ENCODE measurements around the gene TRPT1. TPM values are rescaled to one million over a fixed set of nuclear protein-coding genes. Genes with fewer than 3 reads are reported as not detected.

The TRPT1 gene
- total RNA-seq, 2 experiments from 2014 or later: 33.4 to 37.1 TPM

DNA sequence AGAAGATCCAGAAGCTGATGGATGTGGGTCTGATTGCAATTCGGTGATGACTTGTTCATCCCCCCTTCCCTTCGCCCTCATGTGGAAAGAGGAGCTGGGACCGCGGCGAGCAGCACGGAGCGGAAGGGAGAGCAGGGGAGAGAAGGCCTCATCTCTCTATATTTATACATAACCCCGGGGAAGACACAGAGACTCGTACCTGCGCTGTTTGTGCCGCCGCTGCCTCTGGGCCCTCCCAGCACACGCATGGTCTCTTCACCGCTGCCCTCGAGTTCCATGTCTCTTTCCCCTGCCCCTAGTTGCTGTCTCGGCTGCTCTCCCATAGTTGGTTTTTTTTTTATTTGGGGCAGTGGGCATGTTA, 21.9 kb downstream of the TRPT1 start:
- peaks cover 58% of the 10 kb centered on the region for H3K36me3 Mint-ChIP-seq
- H3K9me3 Mint-ChIP-seq (ENCODE audit: low read depth): no peaks in the 10 kb centered on the region
- no peaks in the 10 kb centered on the region for H3K27me3 Mint-ChIP-seq
- H3K27ac Mint-ChIP-seq: no peak overlapping the region
- peaks cover 42% of the 10 kb centered on the region for H3K4me1 Mint-ChIP-seq
- CTCF ChIA-PET: interaction anchor here (0.6 to 9.6 kb wide), 27 partner anchors 9 to 245 kb away, joined by 3 to 169 read pairs (median 5); partner anchors contain the start of genes BAD, CATSPERZ, DNAJC4 and ESRRA
- no peak overlapping the region for H3K4me3 Mint-ChIP-seq
- no peak for ATAC-seq
- no peak for DNase-seq

DNA sequence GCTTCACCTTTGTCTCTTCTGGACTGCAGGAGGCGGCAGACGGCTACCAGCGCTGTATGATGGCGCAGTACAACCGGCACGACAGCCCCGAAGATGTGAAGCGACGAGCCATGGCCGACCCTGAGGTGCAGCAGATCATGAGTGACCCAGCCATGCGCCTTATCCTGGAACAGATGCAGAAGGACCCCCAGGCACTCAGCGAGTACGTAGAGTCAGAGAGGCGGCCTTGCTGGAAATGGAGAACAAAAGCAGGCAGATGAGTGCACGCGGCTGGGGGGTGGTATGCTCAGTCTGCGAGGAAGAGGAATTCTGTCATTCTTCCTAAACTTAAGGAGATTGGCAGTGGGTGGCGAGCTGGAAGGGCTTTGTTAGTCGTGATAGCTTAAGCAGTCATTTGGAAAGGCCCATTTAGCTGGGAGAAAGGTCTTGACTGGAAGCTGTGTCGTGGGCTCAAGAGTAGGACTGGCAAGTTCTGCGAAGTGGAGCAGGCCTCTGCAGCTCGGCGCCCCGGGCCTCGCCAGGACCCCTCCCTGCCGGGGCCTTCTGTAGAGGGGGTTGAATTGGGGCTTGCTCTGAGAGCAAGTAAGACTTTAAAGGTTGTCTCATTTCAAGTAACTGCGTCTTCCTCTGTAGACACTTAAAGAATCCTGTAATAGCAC, 22.4 kb downstream of the TRPT1 start:
- CTCF ChIA-PET: interaction anchor here (1.0 to 9.6 kb wide), 8 partner anchors 15 to 114 kb away, joined by 5 to 169 read pairs (median 22); partner anchors contain the start of genes CATSPERZ, DNAJC4, ESRRA and NUDT22
- Mint-ChIP-seq H3K4me1 (peaks cover 37% of the 10 kb centered on the region), H3K9me3 (ENCODE audit: low read depth) (no peaks in the 10 kb centered on the region), H3K27me3 (no peaks in the 10 kb centered on the region), H3K4me3 (no peak overlapping the region), H3K36me3 (peaks cover 59% of the 10 kb centered on the region), H3K27ac (no peak overlapping the region)
- DNase-seq: no peak
- no peak for ATAC-seq

GRCh38 chr11:64202992-64203391, 23.0 kb downstream of the TRPT1 start:
- H3K36me3 Mint-ChIP-seq: peaks cover 60% of the 10 kb centered on the region
- DNase-seq (no peak), ATAC-seq (no peak)
- H3K27me3 Mint-ChIP-seq: no peaks in the 10 kb centered on the region
- peaks cover 34% of the 10 kb centered on the region for H3K4me1 Mint-ChIP-seq
- H3K9me3 Mint-ChIP-seq (ENCODE audit: low read depth): no peaks in the 10 kb centered on the region
- no peak overlapping the region for H3K4me3 Mint-ChIP-seq
- CTCF ChIA-PET: interaction anchor here (1.0 to 9.6 kb wide), 5 partner anchors 14 to 129 kb away, joined by 3 to 169 read pairs (median 52); partner anchors contain the start of genes CATSPERZ, ESRRA, PLCB3 and PRDX5
- H3K27ac Mint-ChIP-seq: no peak overlapping the region

- ATAC-seq (no peak), DNase-seq (no peak)
- Mint-ChIP-seq H3K4me3 (no peak overlapping the region), H3K27me3 (no peaks in the 10 kb centered on the region), H3K27ac (peak overlapping the region; percentile 7), H3K9me3 (ENCODE audit: low read depth) (no peaks in the 10 kb centered on the region), H3K4me1 (peaks cover 42% of the 10 kb centered on the region), H3K36me3 (peaks cover 57% of the 10 kb centered on the region)
- CTCF ChIA-PET: interaction anchor here (1.0 to 9.6 kb wide), 4 partner anchors 13 to 102 kb away, joined by 3 to 169 read pairs (median 89); partner anchors contain the start of genes CATSPERZ, DNAJC4, ESRRA and PLCB3
Measured at GRCh38 chr11:64201543-64201942, 24.4 kb downstream of the TRPT1 start.

- no peak overlapping the region for H3K27ac Mint-ChIP-seq
- ATAC-seq (no peak), DNase-seq (no peak)
- H3K36me3 Mint-ChIP-seq: peaks cover 64% of the 10 kb centered on the region
- CTCF ChIA-PET: interaction anchor here (2.1 to 2.3 kb wide), 2 partner anchors 13 to 102 kb away, joined by 5 to 7 read pairs; partner anchors contain the start of gene STIP1
- peaks cover 30% of the 10 kb centered on the region for H3K4me1 Mint-ChIP-seq
- no peak overlapping the region for H3K4me3 Mint-ChIP-seq
- no peaks in the 10 kb centered on the region for H3K27me3 Mint-ChIP-seq
- no peaks in the 10 kb centered on the region for H3K9me3 Mint-ChIP-seq (ENCODE audit: low read depth)
Measured at GRCh38 chr11:64198511-64198910, 27.5 kb downstream of the TRPT1 start.

GRCh38 chr11:64196626-64197025, 29.4 kb downstream of the TRPT1 start:
- Mint-ChIP-seq H3K27ac (no peak overlapping the region), H3K4me3 (no peak overlapping the region), H3K4me1 (peaks cover 29% of the 10 kb centered on the region), H3K9me3 (ENCODE audit: low read depth) (no peaks in the 10 kb centered on the region), H3K27me3 (no peaks in the 10 kb centered on the region), H3K36me3 (peaks cover 57% of the 10 kb centered on the region)
- ATAC-seq (no peak), DNase-seq (no peak)
- CTCF ChIA-PET: interaction anchor here (1.5 to 2.3 kb wide), 3 partner anchors 11 to 104 kb away, joined by 3 to 7 read pairs (median 5); partner anchors contain the start of genes NUDT22 and STIP1

DNA sequence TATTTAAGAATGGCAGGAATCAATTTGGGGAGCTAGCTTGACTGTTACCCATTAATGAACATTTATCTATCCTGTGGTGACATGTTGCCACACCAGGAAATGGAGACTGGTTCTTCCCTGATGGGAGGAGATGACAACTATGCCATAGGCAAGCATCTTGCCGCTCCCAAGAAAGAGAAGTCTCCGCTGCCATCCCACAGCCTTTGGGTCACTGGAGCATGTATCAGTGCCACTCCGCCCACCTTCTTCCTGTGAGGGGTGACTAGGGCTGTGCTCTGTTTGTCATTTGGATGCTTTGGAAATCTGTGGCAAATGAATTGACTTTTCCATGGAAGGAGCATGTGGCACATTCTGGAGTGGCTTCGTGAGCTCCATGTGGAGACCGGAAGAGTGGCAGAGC, 33.6 kb downstream of the TRPT1 start:
- ATAC-seq (no peak), DNase-seq (no peak)
- H3K9me3 Mint-ChIP-seq (ENCODE audit: low read depth): no peaks in the 10 kb centered on the region
- no peak overlapping the region for H3K27ac Mint-ChIP-seq
- H3K36me3 Mint-ChIP-seq: peaks cover 52% of the 10 kb centered on the region
- H3K4me3 Mint-ChIP-seq: no peak overlapping the region
- no peaks in the 10 kb centered on the region for H3K27me3 Mint-ChIP-seq
- peaks cover 42% of the 10 kb centered on the region for H3K4me1 Mint-ChIP-seq
- CTCF ChIA-PET: interaction anchor here (1.1 to 11.0 kb wide), 2 partner anchors 11 to 54 kb away, joined by 3 to 126 read pairs; partner anchors contain the start of gene FERMT3

DNA sequence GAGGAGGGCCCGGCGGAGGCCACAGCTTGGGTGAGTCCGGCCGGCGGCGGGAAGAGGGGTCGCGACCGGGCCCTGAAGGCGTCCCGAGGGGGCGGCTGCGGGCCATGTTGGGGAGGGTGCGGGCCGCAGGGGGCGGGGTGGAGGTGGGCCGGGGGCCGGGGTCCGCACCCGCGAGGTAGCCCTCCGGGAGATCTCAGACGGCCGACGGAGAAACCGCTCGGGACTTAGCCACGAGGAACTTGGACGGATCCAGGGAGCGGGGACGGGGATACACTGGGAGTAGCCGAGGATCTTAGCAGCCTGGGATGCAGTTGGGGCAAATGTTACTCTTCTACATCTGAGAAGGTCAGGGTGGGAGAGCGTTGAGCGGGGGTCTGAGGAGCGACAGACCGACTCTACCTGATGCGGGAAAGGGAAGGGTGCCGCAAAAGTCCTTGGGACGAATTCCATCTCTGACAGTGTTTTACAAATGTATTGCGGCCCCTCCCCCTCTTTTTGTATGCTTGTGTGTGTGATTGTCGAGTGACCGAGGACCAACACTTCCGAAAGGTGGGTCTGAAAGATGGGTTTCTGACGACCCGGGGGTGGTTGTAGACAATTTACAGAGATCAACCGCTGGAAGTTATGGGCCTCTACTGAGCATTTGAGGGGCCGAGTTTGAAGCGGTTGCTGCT, 39.4 kb downstream of the TRPT1 start:
- no peak overlapping the region for H3K4me3 Mint-ChIP-seq
- H3K27me3 Mint-ChIP-seq: no peaks in the 10 kb centered on the region
- CTCF ChIA-PET: interaction anchor here (0.9 to 11.0 kb wide), 16 partner anchors 11 to 173 kb away, joined by 3 to 126 read pairs (median 4); partner anchors contain the start of genes CATSPERZ, FERMT3, NUDT22 and TRPT1
- peaks cover 47% of the 10 kb centered on the region for H3K4me1 Mint-ChIP-seq
- ATAC-seq: no peak
- H3K36me3 Mint-ChIP-seq: peaks cover 17% of the 10 kb centered on the region
- H3K27ac Mint-ChIP-seq: no peak overlapping the region
- DNase-seq: peak; percentile 81
- no peaks in the 10 kb centered on the region for H3K9me3 Mint-ChIP-seq (ENCODE audit: low read depth)

- Mint-ChIP-seq H3K4me1 (peaks cover 53% of the 10 kb centered on the region), H3K36me3 (peaks cover 17% of the 10 kb centered on the region), H3K4me3 (no peak within 1 kb of the TSS), H3K9me3 (ENCODE audit: low read depth) (no peaks in the 10 kb centered on the region), H3K27ac (peak within 1 kb of the TSS; percentile 96), H3K27me3 (no peaks in the 10 kb centered on the region)
- DNase-seq: peak; percentile 100
- ATAC-seq: peak; percentile 93
- CTCF ChIA-PET: interaction anchor here (0.6 to 11.0 kb wide), 18 partner anchors 10 to 240 kb away, joined by 3 to 126 read pairs (median 4); partner anchors contain the start of genes CATSPERZ, FERMT3, FKBP2 and NUDT22
Measured at GRCh38 chr11:64185693-64186491, 40.1 kb downstream of the TRPT1 start, which contains the start of gene STIP1. STIP1 (plus strand) TSS chr11:64186171; CDS start chr11:64186262, 91 bp downstream.

DNA sequence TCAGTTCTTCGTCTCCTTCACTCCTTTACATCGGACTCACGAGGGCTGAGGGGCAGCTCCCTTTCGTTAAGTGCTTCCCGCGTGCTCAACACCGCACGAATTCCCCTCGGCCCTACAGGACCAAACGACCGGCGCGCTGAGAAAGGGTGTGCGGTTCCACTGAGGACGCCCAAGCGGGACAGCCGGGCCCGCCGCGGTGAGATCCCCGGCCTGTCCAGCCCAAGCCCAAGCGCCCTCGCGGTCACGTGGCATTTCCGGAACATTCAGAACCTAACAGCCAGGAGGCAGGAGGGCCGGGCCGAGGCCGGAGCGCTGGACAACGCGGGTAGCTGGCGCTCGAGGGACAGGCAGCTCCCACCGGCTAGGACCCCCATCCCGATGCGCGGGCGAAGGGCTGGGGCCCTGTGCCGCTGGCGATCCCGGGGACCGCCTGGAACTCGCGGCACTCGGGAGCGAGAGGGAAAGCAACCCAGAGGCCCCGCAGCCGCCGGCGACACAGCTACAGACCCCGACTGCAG, 40.8 kb downstream of the TRPT1 start:
- CTCF ChIA-PET: interaction anchor here (0.6 to 11.0 kb wide), 18 partner anchors 9 to 239 kb away, joined by 3 to 126 read pairs (median 5); partner anchors contain the start of genes CATSPERZ, FERMT3, FKBP2 and MACROD1
- peaks cover 14% of the 10 kb centered on the region for H3K36me3 Mint-ChIP-seq
- H3K4me1 Mint-ChIP-seq: peaks cover 49% of the 10 kb centered on the region
- H3K9me3 Mint-ChIP-seq (ENCODE audit: low read depth): no peaks in the 10 kb centered on the region
- peak overlapping the region; percentile 96 for H3K27ac Mint-ChIP-seq
- H3K27me3 Mint-ChIP-seq: no peaks in the 10 kb centered on the region
- no peak overlapping the region for H3K4me3 Mint-ChIP-seq
- ATAC-seq (peak; percentile 1), DNase-seq (no peak)

DNA sequence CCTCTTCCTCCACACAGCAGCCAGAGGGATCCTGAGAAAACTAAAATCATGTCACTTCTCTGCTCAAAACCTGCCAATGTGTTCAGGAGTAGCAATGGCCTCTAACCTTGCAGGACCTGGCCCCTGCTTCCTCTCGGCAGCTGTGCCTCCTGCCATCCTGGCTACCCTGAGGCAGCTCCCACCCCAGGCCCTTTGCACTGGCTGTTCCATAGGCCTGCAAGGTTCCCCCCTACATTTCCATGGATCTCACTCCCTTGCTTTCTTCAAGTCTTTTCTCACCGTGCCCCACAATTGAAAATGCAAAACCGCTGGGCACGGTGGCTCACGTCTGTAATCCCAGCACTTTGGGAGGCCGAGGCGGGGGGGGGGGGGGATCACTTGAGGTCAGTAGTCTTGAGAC, 42.1 kb downstream of the TRPT1 start:
- no peak for ATAC-seq
- peaks cover 43% of the 10 kb centered on the region for H3K4me1 Mint-ChIP-seq
- no peaks in the 10 kb centered on the region for H3K9me3 Mint-ChIP-seq (ENCODE audit: low read depth)
- DNase-seq: no peak
- no peaks in the 10 kb centered on the region for H3K27me3 Mint-ChIP-seq
- peaks cover 8% of the 10 kb centered on the region for H3K36me3 Mint-ChIP-seq
- no peak overlapping the region for H3K27ac Mint-ChIP-seq
- no peak overlapping the region for H3K4me3 Mint-ChIP-seq
- CTCF ChIA-PET: interaction anchor here (1.4 to 11.0 kb wide), 3 partner anchors 18 to 34 kb away, joined by 5 to 126 read pairs (median 7); partner anchors contain the start of genes FERMT3 and MACROD1
